ENCODE data around the gene TAF4.

Gene TAF4

GRCh38 chr20:61940976-61941720 is 124.5 kb downstream of the TAF4 start:
- no peak for DNase-seq

- no peak for DNase-seq
Measured at GRCh38 chr20:61940491-61940890, 125.2 kb downstream of the TAF4 start.

- no peak for DNase-seq
Measured at GRCh38 chr20:61939691-61940360, 125.9 kb downstream of the TAF4 start.

- DNase-seq, result no peak
Measured at GRCh38 chr20:61938839-61939690, 126.6 kb downstream of the TAF4 start.

- DNase-seq, result no peak
Measured at GRCh38 chr20:61937963-61938838, 127.5 kb downstream of the TAF4 start.

- DNase-seq, result no peak
Measured at GRCh38 chr20:61937146-61937962, 128.3 kb downstream of the TAF4 start.

GRCh38 chr20:61936701-61937131 is 129.0 kb downstream of the TAF4 start:
- no peak for DNase-seq

- DNase-seq, result no peak
Measured at GRCh38 chr20:61935926-61936700, 129.6 kb downstream of the TAF4 start.

- no peak for DNase-seq
Measured at GRCh38 chr20:61934716-61935530, 130.8 kb downstream of the TAF4 start.

- DNase-seq, result no peak
Measured at GRCh38 chr20:61933951-61934715, 131.5 kb downstream of the TAF4 start.

GRCh38 chr20:61933481-61933950 is 132.2 kb downstream of the TAF4 start:
- DNase-seq, result no peak

- DNase-seq, result no peak
Measured at GRCh38 chr20:61932711-61933480, 132.8 kb downstream of the TAF4 start.

- DNase-seq, result no peak
Measured at GRCh38 chr20:61932199-61932592, 133.5 kb downstream of the TAF4 start.

- no peak for DNase-seq
Measured at GRCh38 chr20:61931476-61932198, 134.0 kb downstream of the TAF4 start.

- no peak for DNase-seq
Measured at GRCh38 chr20:61930776-61931475, 134.8 kb downstream of the TAF4 start.

GRCh38 chr20:61929971-61930666 is 135.6 kb downstream of the TAF4 start:
- no peak for DNase-seq
